SK-N-SH treated with all-trans-retinoic acid at 6 μM for 48 hours (cell line): ENCODE data around the gene CLIP1.
"Not testable (repeated sequence)": the region's sequence is repeated elsewhere in the genome, so short reads cannot be mapped to it uniquely, and the experiment has no call there.

ENCODE experiments used
- ATAC-seq: fragments of 200-7000 bp; cut with Tn5 transposase; 3 replicates; pipeline ENCODE4 v1.9.1; 2020; ENCODE audit warnings: mild to moderate bottlenecking, moderate library complexity
- ARNTL ChIP-seq: fragments of 450-650 bp; formaldehyde crosslinking; IDR thresholded peaks from 2 replicates; pipeline ENCODE4 v1.5.0; 2020; ENCODE audit warnings: low read depth, mild to moderate bottlenecking, moderate library complexity, borderline replicate concordance
- BACH2 ChIP-seq: fragments of 250-450 bp; sonication (Bioruptor Pico); IDR thresholded peaks from 2 replicates; pipeline ENCODE4 v1.9.0; 2021; ENCODE audit warnings: mild to moderate bottlenecking, borderline replicate concordance
- CREB5 ChIP-seq: fragments of 250-450 bp; sonication (Bioruptor Pico); IDR thresholded peaks from 2 replicates; pipeline ENCODE4 v1.5.1; 2020; ENCODE audit warnings: low read depth, mild to moderate bottlenecking, moderate library complexity
- CSDC2 ChIP-seq: fragments of 250-450 bp; sonication (Bioruptor Pico); IDR thresholded peaks from 2 replicates; pipeline ENCODE4 v1.5.0; 2020; ENCODE audit warnings: mild to moderate bottlenecking, moderate library complexity
- ESRRG ChIP-seq: fragments of 250-450 bp; sonication (Bioruptor Pico); IDR thresholded peaks from 2 replicates; pipeline ENCODE4 v1.6.1; 2021; ENCODE audit warnings: mild to moderate bottlenecking
- GLIS3 ChIP-seq: fragments of 250-450 bp; sonication (Bioruptor Pico); IDR thresholded peaks from 2 replicates; pipeline ENCODE4 v1.5.0; 2020; ENCODE audit warnings: mild to moderate bottlenecking, moderate library complexity
- ISL1 ChIP-seq: fragments of 250-450 bp; sonication (Bioruptor Pico); IDR thresholded peaks from 2 replicates; pipeline ENCODE4 v2.1.2; 2022; ENCODE audit warnings: mild to moderate bottlenecking, moderate library complexity
- OSR1 ChIP-seq: fragments of 250-450 bp; sonication (Bioruptor Pico); IDR thresholded peaks from 2 replicates; pipeline ENCODE4 v1.8.0; 2022; ENCODE audit warnings: moderate library complexity, mild to moderate bottlenecking, inconsistent platforms
- PATZ1 ChIP-seq: fragments of 250-450 bp; sonication (Bioruptor Pico); IDR thresholded peaks from 2 replicates; pipeline ENCODE4 v1.8.0; 2020; ENCODE audit warnings: mild to moderate bottlenecking, moderate library complexity, borderline replicate concordance
- POU6F1 ChIP-seq: fragments of 250-450 bp; sonication (Bioruptor Pico); IDR thresholded peaks from 2 replicates; pipeline ENCODE4 v1.8.0; 2021; ENCODE audit warnings: low read depth, mild to moderate bottlenecking, moderate library complexity, borderline replicate concordance
- PPARA ChIP-seq: fragments of 250-450 bp; sonication (Bioruptor Pico); IDR thresholded peaks from 2 replicates; pipeline ENCODE4 v1.5.0; 2020; ENCODE audit warnings: mild to moderate bottlenecking, borderline replicate concordance
- RARB ChIP-seq: fragments of 250-450 bp; sonication (Bioruptor Pico); IDR thresholded peaks from 2 replicates; pipeline ENCODE4 v1.8.0; 2021; ENCODE audit warnings: mild to moderate bottlenecking, moderate library complexity
- SNAI2 ChIP-seq: fragments of 250-450 bp; sonication (Bioruptor Pico); IDR thresholded peaks from 2 replicates; pipeline ENCODE4 v1.5.0; 2020; ENCODE audit warnings: mild to moderate bottlenecking, moderate library complexity
- TCF4 ChIP-seq: fragments of 250-450 bp; sonication (Bioruptor Pico); IDR thresholded peaks from 2 replicates; pipeline ENCODE4 v1.8.0; 2021; ENCODE audit warnings: mild to moderate bottlenecking, moderate library complexity, borderline replicate concordance
- TOX ChIP-seq: fragments of 250-450 bp; sonication (Bioruptor Pico); IDR thresholded peaks from 2 replicates; pipeline ENCODE4 v1.8.0; 2021; ENCODE audit warnings: mild to moderate bottlenecking, moderate library complexity, borderline replicate concordance
- ZC3H10 ChIP-seq: fragments of 250-450 bp; sonication (Bioruptor Pico); IDR thresholded peaks from 2 replicates; pipeline ENCODE4 v1.5.1; 2021; ENCODE audit warnings: mild to moderate bottlenecking, moderate library complexity
- ZFP3 ChIP-seq: fragments of 250-450 bp; sonication (Bioruptor Pico); IDR thresholded peaks from 2 replicates; pipeline ENCODE4 v1.5.0; 2020; ENCODE audit warnings: mild to moderate bottlenecking, moderate library complexity
- ZFP30 ChIP-seq: fragments of 450-650 bp; formaldehyde crosslinking; IDR thresholded peaks from 2 replicates; pipeline ENCODE4 v1.5.0; 2022; ENCODE audit warnings: mild to moderate bottlenecking, moderate library complexity
- ZNF565 ChIP-seq: fragments of 450-650 bp; formaldehyde crosslinking; conservative IDR thresholded peaks from 2 replicates; pipeline ENCODE4 v1.5.0; 2020; ENCODE audit warnings: low read depth, mild to moderate bottlenecking, moderate library complexity
- ZNF70 ChIP-seq: fragments of 450-650 bp; formaldehyde crosslinking; IDR thresholded peaks from 2 replicates; pipeline ENCODE4 v1.5.0; 2020; ENCODE audit warnings: mild to moderate bottlenecking, moderate library complexity
- ZNF8 ChIP-seq: fragments of 450-650 bp; formaldehyde crosslinking; IDR thresholded peaks from 2 replicates; pipeline ENCODE4 v1.5.0; 2020; ENCODE audit warnings: mild to moderate bottlenecking, moderate library complexity

CLIP1 gene

GRCh38 chr12:122385171-122386016, 37.1 kb downstream of the CLIP1 start:
- no peak for ATAC-seq
- no peak for TF ChIP-seq GLIS3 (CRISPR knock-in tag)

GRCh38 chr12:122382919-122383350, 39.5 kb downstream of the CLIP1 start:
- no peak for ATAC-seq
- TF ChIP-seq PPARA (CRISPR knock-in tag) (no peak), SNAI2 (CRISPR knock-in tag) (no peak), ARNTL (no peak), ZC3H10 (CRISPR knock-in tag) (no peak), TCF4 (no peak), ISL1 (no peak), ZFP3 (CRISPR knock-in tag) (no peak), TOX (no peak), RARB (CRISPR knock-in tag) (no peak), ZNF565 (CRISPR knock-in tag) (no peak), OSR1 (CRISPR knock-in tag) (no peak), ZNF70 (CRISPR knock-in tag) (no peak), ZNF8 (no peak), PATZ1 (no peak), CSDC2 (CRISPR knock-in tag) (no peak), CREB5 (CRISPR knock-in tag) (no peak)

- no peak for TF ChIP-seq OSR1 (CRISPR knock-in tag)
- TF ChIP-seq ZFP3 (CRISPR knock-in tag), result no peak
- no peak for TF ChIP-seq BACH2 (CRISPR knock-in tag)
- TF ChIP-seq ZC3H10 (CRISPR knock-in tag), result no peak
- TF ChIP-seq ZFP30, result no peak
- TF ChIP-seq CREB5 (CRISPR knock-in tag), result no peak
- no peak for TF ChIP-seq ESRRG
- no peak for TF ChIP-seq ZNF70 (CRISPR knock-in tag)
These were observed 41.4 kb downstream of the CLIP1 start for GRCh38 chr12:122381021-122381420.

GRCh38 chr12:122376751-122377150, 45.7 kb downstream of the CLIP1 start:
- not testable (repeated sequence) for ATAC-seq

More at GRCh38 chr12:122381021-122381420, 41.4 kb downstream of the CLIP1 start:
- ATAC-seq, result no peak

- ATAC-seq, result no peak
- TF ChIP-seq TOX (no peak), ESRRG (no peak), ZFP30 (no peak), ZNF8 (no peak), ARNTL (no peak), TCF4 (no peak), CREB5 (CRISPR knock-in tag) (no peak), GLIS3 (CRISPR knock-in tag) (no peak), ISL1 (no peak), OSR1 (CRISPR knock-in tag) (no peak), PATZ1 (no peak), SNAI2 (CRISPR knock-in tag) (no peak), ZC3H10 (CRISPR knock-in tag) (no peak), PPARA (CRISPR knock-in tag) (no peak), POU6F1 (CRISPR knock-in tag) (no peak), CSDC2 (CRISPR knock-in tag) (no peak), ZNF565 (CRISPR knock-in tag) (no peak), ZNF70 (CRISPR knock-in tag) (no peak)
These were observed 47.8 kb downstream of the CLIP1 start for GRCh38 chr12:122374707-122375106.
